ENCODE measurements around the gene MPST.

The MPST gene

DNA sequence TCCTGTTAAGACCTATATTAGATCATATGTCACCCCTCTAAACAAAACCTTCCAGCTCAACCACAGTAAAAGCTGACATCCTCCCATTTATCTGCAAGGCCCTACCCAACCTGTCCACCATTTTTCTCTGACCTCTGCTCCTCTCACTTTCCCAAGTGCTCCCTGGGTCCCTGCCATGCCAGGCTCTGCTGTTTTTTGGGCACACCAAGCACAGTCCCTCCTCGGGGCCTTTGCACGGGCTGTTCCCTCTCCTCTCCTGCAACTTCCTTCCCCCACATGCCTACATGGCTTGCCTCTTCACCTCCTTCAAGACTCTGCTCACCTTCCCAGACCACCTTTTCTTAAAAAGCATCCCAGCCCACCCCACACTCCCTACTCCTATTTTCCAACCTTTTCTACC is 10.1 kb upstream of the MPST start:
- DNase-seq (ENCODE audit: low read depth, low spot score): no peak
- TF ChIP-seq, protein P1, sequence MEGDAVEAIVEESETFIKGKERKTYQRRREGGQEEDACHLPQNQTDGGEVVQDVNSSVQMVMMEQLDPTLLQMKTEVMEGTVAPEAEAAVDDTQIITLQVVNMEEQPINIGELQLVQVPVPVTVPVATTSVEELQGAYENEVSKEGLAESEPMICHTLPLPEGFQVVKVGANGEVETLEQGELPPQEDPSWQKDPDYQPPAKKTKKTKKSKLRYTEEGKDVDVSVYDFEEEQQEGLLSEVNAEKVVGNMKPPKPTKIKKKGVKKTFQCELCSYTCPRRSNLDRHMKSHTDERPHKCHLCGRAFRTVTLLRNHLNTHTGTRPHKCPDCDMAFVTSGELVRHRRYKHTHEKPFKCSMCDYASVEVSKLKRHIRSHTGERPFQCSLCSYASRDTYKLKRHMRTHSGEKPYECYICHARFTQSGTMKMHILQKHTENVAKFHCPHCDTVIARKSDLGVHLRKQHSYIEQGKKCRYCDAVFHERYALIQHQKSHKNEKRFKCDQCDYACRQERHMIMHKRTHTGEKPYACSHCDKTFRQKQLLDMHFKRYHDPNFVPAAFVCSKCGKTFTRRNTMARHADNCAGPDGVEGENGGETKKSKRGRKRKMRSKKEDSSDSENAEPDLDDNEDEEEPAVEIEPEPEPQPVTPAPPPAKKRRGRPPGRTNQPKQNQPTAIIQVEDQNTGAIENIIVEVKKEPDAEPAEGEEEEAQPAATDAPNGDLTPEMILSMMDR (IDR thresholded peaks at IDR 0.05; ENCODE audit: insufficient read depth, low read length, missing control alignments): no peak
- H3K4me3 ChIP-seq (ENCODE audit: low read depth, low read length): no peak overlapping the region
- POLR2A ChIA-PET: no interaction called here
- CTCF ChIA-PET: interaction anchor here (1.5 to 2.3 kb wide), 3 partner anchors 12 to 30 kb away, joined by 4 to 8 read pairs (median 5); no protein-coding TSS in a partner anchor

DNA sequence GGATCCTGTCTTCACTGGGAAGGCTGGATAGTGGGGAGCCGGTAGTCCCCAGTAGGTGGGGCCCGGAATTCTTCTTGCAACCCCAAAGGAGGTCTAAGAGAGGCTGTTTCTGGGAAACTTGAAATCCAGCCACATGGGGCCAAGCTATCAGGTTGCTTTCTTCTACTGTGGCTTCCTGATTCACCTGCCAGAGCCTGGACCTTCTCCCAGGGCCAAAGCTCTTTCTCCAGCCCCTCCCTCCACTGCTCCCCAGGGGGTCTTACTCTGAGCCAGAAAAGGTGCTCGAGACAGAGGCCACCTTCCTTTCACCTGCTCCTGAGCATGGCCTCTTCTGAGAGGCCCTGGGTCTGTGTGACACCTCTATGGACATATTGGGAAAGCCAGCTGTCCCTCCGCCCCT is 9.4 kb upstream of the MPST start:
- TF ChIP-seq, protein P1 (IDR thresholded peaks at IDR 0.05; ENCODE audit: insufficient read depth, low read length, missing control alignments): no peak
- ChIA-PET CTCF (interaction anchor here (2.3 kb wide), 1 partner anchor 12 kb away, joined by 8 read pairs; no protein-coding TSS in a partner anchor), POLR2A (no interaction called here)
- no peak overlapping the region for H3K4me3 ChIP-seq (ENCODE audit: low read depth, low read length)
- no peak for DNase-seq (ENCODE audit: low read depth, low spot score)

DNA sequence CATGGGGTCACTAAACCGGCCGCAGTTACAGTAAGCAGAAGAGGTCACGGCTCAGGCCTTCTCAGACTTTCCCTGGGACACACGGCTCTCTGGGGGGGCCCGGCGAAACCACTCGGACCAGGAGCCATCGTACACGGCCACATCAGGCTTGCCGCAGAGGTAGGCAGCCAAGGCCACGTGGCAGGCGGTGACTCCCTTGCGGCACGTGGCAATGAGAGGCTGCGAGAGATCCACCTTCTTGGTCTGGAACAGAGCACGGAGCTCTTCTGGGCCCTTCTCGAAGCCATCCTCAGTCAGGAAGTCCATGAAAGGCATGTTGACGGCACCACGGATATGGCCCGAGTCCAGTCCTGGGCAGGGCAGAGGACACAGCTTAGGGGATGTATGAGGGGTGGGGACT is 8.6 kb upstream of the MPST start:
- ChIA-PET CTCF (interaction anchor here (1.2 kb wide), 2 partner anchors 10 to 33 kb away, joined by 3 to 6 read pairs; no protein-coding TSS in a partner anchor), POLR2A (no interaction called here)
- no peak for DNase-seq (ENCODE audit: low read depth, low spot score)
- TF ChIP-seq, protein P1 (IDR thresholded peaks at IDR 0.05; ENCODE audit: insufficient read depth, low read length, missing control alignments): no peak
- H3K4me3 ChIP-seq (ENCODE audit: low read depth, low read length): no peak overlapping the region

DNA sequence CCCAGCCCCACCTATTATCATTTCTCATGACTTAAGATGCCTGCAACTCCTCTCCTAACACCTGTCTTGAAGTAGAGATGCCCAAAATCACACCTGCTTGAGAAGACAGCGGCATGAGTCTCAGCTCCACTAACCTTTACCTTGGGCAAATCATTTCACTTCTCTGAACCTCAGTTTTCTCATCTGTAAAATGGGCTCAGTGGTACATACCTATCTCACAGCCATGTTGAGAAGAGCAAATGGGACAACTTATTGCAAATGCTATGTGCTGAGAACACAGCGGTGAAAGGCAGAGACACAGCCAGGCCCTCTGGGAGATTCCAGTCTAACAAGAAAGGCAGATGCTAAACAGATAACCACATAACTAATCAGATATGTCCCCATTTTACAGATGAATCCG is 8.1 kb upstream of the MPST start:
- TF ChIP-seq, protein P1 (IDR thresholded peaks at IDR 0.05; ENCODE audit: insufficient read depth, low read length, missing control alignments): no peak
- POLR2A ChIA-PET: no interaction called here
- no peak overlapping the region for H3K4me3 ChIP-seq (ENCODE audit: low read depth, low read length)
- no peak for DNase-seq (ENCODE audit: low read depth, low spot score)
- CTCF ChIA-PET: interaction anchor here (1.2 kb wide), 2 partner anchors 10 to 34 kb away, joined by 3 to 6 read pairs; no protein-coding TSS in a partner anchor

DNA sequence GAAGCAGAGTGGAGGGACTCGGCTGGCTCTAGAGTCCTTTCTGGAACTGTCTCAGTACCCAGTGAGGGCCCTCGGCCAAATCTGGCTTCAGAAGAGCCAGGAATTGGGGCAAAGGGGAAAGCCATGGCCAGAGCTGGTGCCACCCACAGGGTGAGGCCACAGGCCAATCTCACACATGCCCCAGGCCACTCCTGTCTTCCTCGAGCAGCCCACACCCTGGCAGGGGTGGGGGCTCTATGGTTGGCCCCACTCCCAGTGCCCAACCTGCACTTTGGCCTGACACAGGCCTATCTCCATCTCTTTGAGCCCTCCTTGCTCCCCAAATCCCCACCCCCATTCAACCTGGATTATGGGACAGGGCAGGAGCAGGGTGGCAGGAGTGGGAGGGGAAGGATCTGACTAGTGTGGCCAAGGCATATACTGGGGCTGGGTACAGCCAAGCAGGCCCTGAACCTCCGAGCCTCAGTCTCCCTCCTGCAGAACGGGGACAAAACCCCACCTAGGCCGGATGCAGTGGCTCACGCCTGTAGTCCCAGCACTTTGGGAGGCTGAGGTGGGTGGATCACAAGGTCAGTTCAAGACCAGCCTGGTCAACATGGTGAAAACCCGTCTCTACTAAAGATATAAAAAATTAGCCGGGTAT is 7.2 kb upstream of the MPST start:
- ChIA-PET CTCF (interaction anchor here (1.3 to 1.6 kb wide), 4 partner anchors 10 to 231 kb away, joined by 3 to 4 read pairs (median 4); no protein-coding TSS in a partner anchor), POLR2A (no interaction called here)
- TF ChIP-seq, protein P1 (IDR thresholded peaks at IDR 0.05; ENCODE audit: insufficient read depth, low read length, missing control alignments): no peak
- H3K4me3 ChIP-seq (ENCODE audit: low read depth, low read length): no peak overlapping the region
- no peak for DNase-seq (ENCODE audit: low read depth, low spot score)

DNA sequence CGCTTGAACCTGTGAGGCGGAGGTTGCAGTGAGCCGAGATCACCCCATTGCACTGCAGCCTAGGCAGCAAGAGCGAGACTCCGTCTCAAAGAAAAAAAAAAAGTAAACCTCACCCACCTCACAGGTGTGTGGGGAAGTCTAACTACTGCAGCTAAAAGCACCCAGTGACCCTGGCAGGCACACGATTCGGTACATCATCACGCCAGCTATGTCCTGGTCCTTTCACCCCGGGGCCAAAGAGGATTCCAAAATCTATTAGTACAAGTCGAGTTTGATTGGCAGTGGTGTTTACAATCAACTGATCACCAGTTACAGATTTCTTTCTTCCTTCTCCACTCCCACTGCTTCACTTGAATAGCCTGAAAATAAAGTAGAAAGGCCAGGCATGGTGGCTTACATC is 6.6 kb upstream of the MPST start:
- DNase-seq (ENCODE audit: low read depth, low spot score): no peak
- TF ChIP-seq, protein P1 (IDR thresholded peaks at IDR 0.05; ENCODE audit: insufficient read depth, low read length, missing control alignments): no peak
- ChIA-PET CTCF (interaction anchor here (1.2 to 1.6 kb wide), 5 partner anchors 9 to 231 kb away, joined by 3 to 4 read pairs (median 4); no protein-coding TSS in a partner anchor), POLR2A (no interaction called here)
- no peak overlapping the region for H3K4me3 ChIP-seq (ENCODE audit: low read depth, low read length)
